ENCODE measurements around the gene ARHGEF16. TPM values are rescaled to one million over a fixed set of nuclear protein-coding genes. Genes with fewer than 3 reads are reported as not detected.

The ARHGEF16 gene
- total RNA-seq, 1 donor from 2014 or later, result 4.1 TPM

GRCh38 chr1:3431686-3432085, 22.8 kb upstream of the ARHGEF16 start:
- Histone ChIP-seq H2AFZ (ENCODE audit: low read depth, low read length) (no peak overlapping the region), H3K4me3 (ENCODE audit: insufficient read depth, low read depth, low read length) (no peak overlapping the region), H3K36me3 (ENCODE audit: insufficient read depth, low read length) (no peaks in the 10 kb centered on the region), H3K4me2 (ENCODE audit: low read length) (no peak overlapping the region), H3K9ac (ENCODE audit: low read length) (no peak overlapping the region), H4K20me1 (ENCODE audit: insufficient read depth, low read length) (no peaks in the 10 kb centered on the region), H3K9me3 (ENCODE audit: insufficient read depth, low read depth, low read length) (no peaks in the 10 kb centered on the region), H3K27me3 (ENCODE audit: insufficient read depth, low read length) (no peaks in the 10 kb centered on the region), H3K27ac (ENCODE audit: low read depth, low read length) (no peak overlapping the region), H3K79me2 (ENCODE audit: insufficient read depth, low read length) (no peaks in the 10 kb centered on the region), H3K4me1 (ENCODE audit: insufficient read depth, low read length) (no peaks in the 10 kb centered on the region)
- Mint-ChIP-seq H3K9me3 (ENCODE audit: unreplicated experiment) (no peaks in the 10 kb centered on the region), H3K36me3 (ENCODE audit: low read depth, unreplicated experiment) (no peaks in the 10 kb centered on the region), H3K27me3 (ENCODE audit: low read depth, unreplicated experiment) (peaks cover 26% of the 10 kb centered on the region), H3K27ac (ENCODE audit: unreplicated experiment) (no peak overlapping the region), H3K4me3 (ENCODE audit: unreplicated experiment) (no peak overlapping the region), H3K4me1 (ENCODE audit: low read depth, unreplicated experiment) (no peaks in the 10 kb centered on the region)
- DNase-seq (ENCODE audit: low read depth) (no peak), FAIRE-seq (no peak)
- TF ChIP-seq, protein P1, sequence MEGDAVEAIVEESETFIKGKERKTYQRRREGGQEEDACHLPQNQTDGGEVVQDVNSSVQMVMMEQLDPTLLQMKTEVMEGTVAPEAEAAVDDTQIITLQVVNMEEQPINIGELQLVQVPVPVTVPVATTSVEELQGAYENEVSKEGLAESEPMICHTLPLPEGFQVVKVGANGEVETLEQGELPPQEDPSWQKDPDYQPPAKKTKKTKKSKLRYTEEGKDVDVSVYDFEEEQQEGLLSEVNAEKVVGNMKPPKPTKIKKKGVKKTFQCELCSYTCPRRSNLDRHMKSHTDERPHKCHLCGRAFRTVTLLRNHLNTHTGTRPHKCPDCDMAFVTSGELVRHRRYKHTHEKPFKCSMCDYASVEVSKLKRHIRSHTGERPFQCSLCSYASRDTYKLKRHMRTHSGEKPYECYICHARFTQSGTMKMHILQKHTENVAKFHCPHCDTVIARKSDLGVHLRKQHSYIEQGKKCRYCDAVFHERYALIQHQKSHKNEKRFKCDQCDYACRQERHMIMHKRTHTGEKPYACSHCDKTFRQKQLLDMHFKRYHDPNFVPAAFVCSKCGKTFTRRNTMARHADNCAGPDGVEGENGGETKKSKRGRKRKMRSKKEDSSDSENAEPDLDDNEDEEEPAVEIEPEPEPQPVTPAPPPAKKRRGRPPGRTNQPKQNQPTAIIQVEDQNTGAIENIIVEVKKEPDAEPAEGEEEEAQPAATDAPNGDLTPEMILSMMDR (IDR thresholded peaks at IDR 0.05; ENCODE audit: insufficient read depth, low read depth, low read length), result no peak
- no peak for TF ChIP-seq EZH2 (IDR thresholded peaks at IDR 0.05; ENCODE audit: insufficient read depth, low read length)

- TF ChIP-seq EZH2 (IDR thresholded peaks at IDR 0.05; ENCODE audit: insufficient read depth, low read length), result no peak
- TF ChIP-seq, protein P1 (IDR thresholded peaks at IDR 0.05; ENCODE audit: insufficient read depth, low read depth, low read length), result no peak
- H3K4me3 Mint-ChIP-seq (ENCODE audit: unreplicated experiment), result no peak overlapping the region
- Histone ChIP-seq H4K20me1 (ENCODE audit: insufficient read depth, low read length) (no peaks in the 10 kb centered on the region), H3K9ac (ENCODE audit: low read length) (no peak overlapping the region), H3K27ac (ENCODE audit: low read depth, low read length) (no peak overlapping the region), H3K79me2 (ENCODE audit: insufficient read depth, low read length) (no peaks in the 10 kb centered on the region), H3K4me1 (ENCODE audit: insufficient read depth, low read length) (no peaks in the 10 kb centered on the region), H3K4me3 (ENCODE audit: insufficient read depth, low read depth, low read length) (no peak overlapping the region), H3K36me3 (ENCODE audit: insufficient read depth, low read length) (no peaks in the 10 kb centered on the region), H3K9me3 (ENCODE audit: insufficient read depth, low read depth, low read length) (peaks cover 1% of the 10 kb centered on the region), H3K4me2 (ENCODE audit: low read length) (no peak overlapping the region), H3K27me3 (ENCODE audit: insufficient read depth, low read length) (no peaks in the 10 kb centered on the region), H2AFZ (ENCODE audit: low read depth, low read length) (no peak overlapping the region)
- H3K27me3 Mint-ChIP-seq (ENCODE audit: low read depth, unreplicated experiment), result peaks cover 24% of the 10 kb centered on the region
- peaks cover under 1% of the 10 kb centered on the region for H3K9me3 Mint-ChIP-seq (ENCODE audit: unreplicated experiment)
- H3K27ac Mint-ChIP-seq (ENCODE audit: unreplicated experiment), result no peak overlapping the region
- H3K36me3 Mint-ChIP-seq (ENCODE audit: low read depth, unreplicated experiment), result no peaks in the 10 kb centered on the region
- no peaks in the 10 kb centered on the region for H3K4me1 Mint-ChIP-seq (ENCODE audit: low read depth, unreplicated experiment)
- DNase-seq (ENCODE audit: low read depth) (no peak), FAIRE-seq (no peak)
Measured at GRCh38 chr1:3432306-3432705, 22.2 kb upstream of the ARHGEF16 start.

DNA sequence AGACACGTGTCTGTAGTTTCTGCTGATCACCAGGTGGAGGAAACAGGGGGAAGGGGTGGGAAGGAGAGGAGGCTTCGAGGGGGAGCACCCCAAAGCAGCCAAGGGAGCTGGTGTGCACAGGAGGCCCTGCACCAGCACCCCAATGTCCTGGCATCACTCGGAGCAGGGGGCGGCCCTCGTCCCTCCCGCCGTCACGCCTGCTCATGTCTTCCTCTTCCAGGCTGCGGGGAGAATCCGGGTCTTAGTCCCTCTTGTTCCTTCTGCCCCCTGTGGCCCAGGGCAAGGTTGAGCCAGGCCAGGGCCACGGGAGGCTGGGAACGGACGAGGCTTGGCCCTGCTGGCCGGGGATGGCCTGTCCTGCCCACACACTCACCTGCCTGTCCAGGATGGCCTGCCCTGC, 21.4 kb upstream of the ARHGEF16 start:
- Mint-ChIP-seq H3K4me1 (ENCODE audit: low read depth, unreplicated experiment) (no peaks in the 10 kb centered on the region), H3K27me3 (ENCODE audit: low read depth, unreplicated experiment) (peaks cover 23% of the 10 kb centered on the region), H3K9me3 (ENCODE audit: unreplicated experiment) (peaks cover 2% of the 10 kb centered on the region), H3K4me3 (ENCODE audit: unreplicated experiment) (no peak overlapping the region), H3K36me3 (ENCODE audit: low read depth, unreplicated experiment) (no peaks in the 10 kb centered on the region), H3K27ac (ENCODE audit: unreplicated experiment) (no peak overlapping the region)
- Histone ChIP-seq H3K36me3 (ENCODE audit: insufficient read depth, low read length) (no peaks in the 10 kb centered on the region), H3K4me3 (ENCODE audit: insufficient read depth, low read depth, low read length) (no peak overlapping the region), H3K27me3 (ENCODE audit: insufficient read depth, low read length) (no peaks in the 10 kb centered on the region), H3K9ac (ENCODE audit: low read length) (no peak overlapping the region), H3K9me3 (ENCODE audit: insufficient read depth, low read depth, low read length) (peaks cover 2% of the 10 kb centered on the region), H2AFZ (ENCODE audit: low read depth, low read length) (no peak overlapping the region), H3K4me2 (ENCODE audit: low read length) (no peak overlapping the region), H3K79me2 (ENCODE audit: insufficient read depth, low read length) (no peaks in the 10 kb centered on the region), H3K4me1 (ENCODE audit: insufficient read depth, low read length) (no peaks in the 10 kb centered on the region), H3K27ac (ENCODE audit: low read depth, low read length) (no peak overlapping the region), H4K20me1 (ENCODE audit: insufficient read depth, low read length) (no peaks in the 10 kb centered on the region)
- DNase-seq (ENCODE audit: low read depth) (no peak), FAIRE-seq (no peak)
- TF ChIP-seq EZH2 (IDR thresholded peaks at IDR 0.05; ENCODE audit: insufficient read depth, low read length), result no peak
- TF ChIP-seq, protein P1 (IDR thresholded peaks at IDR 0.05; ENCODE audit: insufficient read depth, low read depth, low read length), result no peak
